Hippocampal formation (tissue), 2 donors: ENCODE results near the gene NPC1.
A peak's percentile ranks its signal among the peaks of the same experiment; 100 is the strongest.
"Not testable (repeated sequence)": the region's sequence is repeated elsewhere in the genome, so short reads cannot be mapped to it uniquely, and the experiment has no call there.

Experiments
- DNase-seq, 2 donors: peaks; one replicate each; lab custom pipeline; 2025; lab: John Stamatoyannopoulos, UW

Gene NPC1

GRCh38 chr18:23523429-23524212 lies 62.7 kb downstream of the NPC1 start:
- DNase-seq, result no peak

GRCh38 chr18:23521907-23522306 lies 64.4 kb downstream of the NPC1 start:
- no peak for DNase-seq

GRCh38 chr18:23521271-23521670 lies 65.0 kb downstream of the NPC1 start:
- no peak for DNase-seq

- no peak for DNase-seq
Measured at GRCh38 chr18:23519734-23520133, 66.6 kb downstream of the NPC1 start.

- peak; percentile 78 to 82 for DNase-seq
Measured at GRCh38 chr18:23515911-23516546, 70.3 kb downstream of the NPC1 start.

- DNase-seq, result no peak
Measured at GRCh38 chr18:23512641-23513040, 73.7 kb downstream of the NPC1 start.

GRCh38 chr18:23512216-23512615 lies 74.1 kb downstream of the NPC1 start:
- DNase-seq, result not testable (repeated sequence)

GRCh38 chr18:23510923-23511322 lies 75.4 kb downstream of the NPC1 start:
- not testable (repeated sequence) for DNase-seq

- no peak for DNase-seq
Measured at GRCh38 chr18:23506393-23506792, 79.9 kb downstream of the NPC1 start.

GRCh38 chr18:23504720-23505119 lies 81.6 kb downstream of the NPC1 start:
- DNase-seq, result no peak

GRCh38 chr18:23503963-23504344 lies 82.4 kb downstream of the NPC1 start:
- DNase-seq, result no peak

- peak; percentile 84 to 96 for DNase-seq
Measured at GRCh38 chr18:23503038-23503962, 83.0 kb downstream of the NPC1 start, which contains the start of gene RMC1. TSS of gene RMC1 (plus strand) at chr18:23503511. CDS start at chr18:23503619, 108 bp downstream.

- no peak for DNase-seq
Measured at GRCh38 chr18:23502516-23503037, 83.7 kb downstream of the NPC1 start.

GRCh38 chr18:23501626-23502025 lies 84.7 kb downstream of the NPC1 start:
- DNase-seq, result no peak

GRCh38 chr18:23499291-23499781 lies 87.0 kb downstream of the NPC1 start:
- DNase-seq, result no peak

GRCh38 chr18:23498877-23499276 lies 87.4 kb downstream of the NPC1 start:
- DNase-seq, result peak; percentile 51 to 74

GRCh38 chr18:23498117-23498516 lies 88.2 kb downstream of the NPC1 start:
- DNase-seq, result no peak

- no peak for DNase-seq
Measured at GRCh38 chr18:23495723-23496440, 90.4 kb downstream of the NPC1 start.

GRCh38 chr18:23494992-23495391 lies 91.3 kb downstream of the NPC1 start:
- no peak for DNase-seq

- no peak for DNase-seq
Measured at GRCh38 chr18:23493654-23494053, 92.7 kb downstream of the NPC1 start.

GRCh38 chr18:23489586-23489985 lies 96.7 kb downstream of the NPC1 start:
- not testable (repeated sequence) for DNase-seq
